Daoy (cell line): ENCODE measurements around the gene SLC5A8. TPM values are rescaled to one million over a fixed set of nuclear protein-coding genes. Genes with fewer than 3 reads are reported as not detected.
A peak's percentile ranks its signal among the peaks of the same experiment; 100 is the strongest.
"Not testable (repeated sequence)": the region's sequence is repeated elsewhere in the genome, so short reads cannot be mapped to it uniquely, and the experiment has no call there.

Source experiments
- DNase-seq: peaks from one replicate; pipeline ENCODE4 v3.0.0-alpha.2; 2015; ENCODE audit warnings: low read depth
- total RNA-seq: library from RNA; depleted of rRNA; stranded (reverse); fragments of >200 nt; shearing (Covaris generic); gene quantifications from 2 replicates; pipeline ENCODE4 v1.2.3, GENCODE V29; 2014; rRNA removed

Gene SLC5A8
- total RNA-seq, 1 experiment from 2014 or later = not detected

GRCh38 chr12:101173197-101173749, 36.8 kb downstream of the SLC5A8 start:
- no peak for DNase-seq

- peak; percentile 58 for DNase-seq
These were observed 37.7 kb downstream of the SLC5A8 start for GRCh38 chr12:101172316-101172715.

GRCh38 chr12:101168001-101168400, 42.0 kb downstream of the SLC5A8 start:
- DNase-seq = no peak

- DNase-seq = no peak
These were observed 43.2 kb downstream of the SLC5A8 start for GRCh38 chr12:101166866-101167265.

- no peak for DNase-seq
These were observed 44.7 kb downstream of the SLC5A8 start for GRCh38 chr12:101165319-101165718.

GRCh38 chr12:101145777-101146431, 64.1 kb downstream of the SLC5A8 start:
- not testable (repeated sequence) for DNase-seq

GRCh38 chr12:101127521-101128219, 82.4 kb downstream of the SLC5A8 start:
- peak; percentile 11 for DNase-seq

GRCh38 chr12:101117842-101118241, 92.2 kb downstream of the SLC5A8 start:
- DNase-seq = no peak

GRCh38 chr12:101116911-101117310, 93.1 kb downstream of the SLC5A8 start:
- no peak for DNase-seq

- DNase-seq = no peak
These were observed 94.7 kb downstream of the SLC5A8 start for GRCh38 chr12:101115326-101115725.

GRCh38 chr12:101111441-101111840, 98.6 kb downstream of the SLC5A8 start:
- DNase-seq = no peak

- no peak for DNase-seq
These were observed 99.2 kb downstream of the SLC5A8 start for GRCh38 chr12:101110866-101111265.

- no peak for DNase-seq
These were observed 101.9 kb downstream of the SLC5A8 start for GRCh38 chr12:101108130-101108529.

GRCh38 chr12:101107032-101107763, 102.8 kb downstream of the SLC5A8 start:
- DNase-seq = no peak

Other genes starting within 250 kb of the SLC5A8 start
- 41.9 and 42.2 TPM in 2 replicates for gene UTP20, start 69.9 kb upstream of the SLC5A8 start, total RNA-seq
- 85.0 and 86.1 TPM in 2 replicates for gene ARL1, start 197.5 kb upstream of the SLC5A8 start, total RNA-seq